ENCODE measurements around the gene AZIN2. TPM values are rescaled to one million over a fixed set of nuclear protein-coding genes. Genes with fewer than 3 reads are reported as not detected.

AZIN2 gene
- polyA plus RNA-seq, 6 donors from 2014 or later: 0.05 to 1.9 (median 0.33) TPM; not detected in 1

Other genes starting within 250 kb of the AZIN2 start
- under 1 TPM in 1 of 6 donors, not detected in 5; 0.20 TPM for gene FNDC5, start 210.2 kb upstream of the AZIN2 start, polyA plus RNA-seq (ENCODE audit: low read depth in 6 of 6)
- gene HPCA, start 194.7 kb upstream of the AZIN2 start, polyA plus RNA-seq (ENCODE audit: low read depth in 6 of 6): not detected
- not detected for gene TMEM54, start 179.8 kb upstream of the AZIN2 start, polyA plus RNA-seq (ENCODE audit: low read depth in 6 of 6)
- gene RNF19B, start 116.3 kb upstream of the AZIN2 start, polyA plus RNA-seq (ENCODE audit: low read depth in 6 of 6): 1 to 10 TPM; 1.0 to 2.8 (median 1.9) TPM
- 100 to 1,000 TPM; 107 to 151 (median 134) TPM for gene AK2, start 44.3 kb upstream of the AZIN2 start, polyA plus RNA-seq (ENCODE audit: low read depth in 6 of 6)
- 1 to 10 TPM; 1.5 to 6.1 (median 4.7) TPM for gene TRIM62, start 100.9 kb downstream of the AZIN2 start, polyA plus RNA-seq (ENCODE audit: low read depth in 6 of 6)
- 10 to 100 TPM in 5 of 6 donors, 1 to 10 TPM in 1; 10.0 to 25.5 (median 12.7) TPM for gene ZNF362, start 175.3 kb downstream of the AZIN2 start, polyA plus RNA-seq (ENCODE audit: low read depth in 6 of 6)
- not detected for gene A3GALT2, start 239.9 kb downstream of the AZIN2 start, polyA plus RNA-seq (ENCODE audit: low read depth in 6 of 6)